Measurements from ENCODE around the gene SGPL1.
A peak's percentile ranks its signal among the peaks of the same experiment; 100 is the strongest.
"Not testable (repeated sequence)": the region's sequence is repeated elsewhere in the genome, so short reads cannot be mapped to it uniquely, and the experiment has no call there.

SGPL1 gene, protein sequence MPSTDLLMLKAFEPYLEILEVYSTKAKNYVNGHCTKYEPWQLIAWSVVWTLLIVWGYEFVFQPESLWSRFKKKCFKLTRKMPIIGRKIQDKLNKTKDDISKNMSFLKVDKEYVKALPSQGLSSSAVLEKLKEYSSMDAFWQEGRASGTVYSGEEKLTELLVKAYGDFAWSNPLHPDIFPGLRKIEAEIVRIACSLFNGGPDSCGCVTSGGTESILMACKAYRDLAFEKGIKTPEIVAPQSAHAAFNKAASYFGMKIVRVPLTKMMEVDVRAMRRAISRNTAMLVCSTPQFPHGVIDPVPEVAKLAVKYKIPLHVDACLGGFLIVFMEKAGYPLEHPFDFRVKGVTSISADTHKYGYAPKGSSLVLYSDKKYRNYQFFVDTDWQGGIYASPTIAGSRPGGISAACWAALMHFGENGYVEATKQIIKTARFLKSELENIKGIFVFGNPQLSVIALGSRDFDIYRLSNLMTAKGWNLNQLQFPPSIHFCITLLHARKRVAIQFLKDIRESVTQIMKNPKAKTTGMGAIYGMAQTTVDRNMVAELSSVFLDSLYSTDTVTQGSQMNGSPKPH

DNA sequence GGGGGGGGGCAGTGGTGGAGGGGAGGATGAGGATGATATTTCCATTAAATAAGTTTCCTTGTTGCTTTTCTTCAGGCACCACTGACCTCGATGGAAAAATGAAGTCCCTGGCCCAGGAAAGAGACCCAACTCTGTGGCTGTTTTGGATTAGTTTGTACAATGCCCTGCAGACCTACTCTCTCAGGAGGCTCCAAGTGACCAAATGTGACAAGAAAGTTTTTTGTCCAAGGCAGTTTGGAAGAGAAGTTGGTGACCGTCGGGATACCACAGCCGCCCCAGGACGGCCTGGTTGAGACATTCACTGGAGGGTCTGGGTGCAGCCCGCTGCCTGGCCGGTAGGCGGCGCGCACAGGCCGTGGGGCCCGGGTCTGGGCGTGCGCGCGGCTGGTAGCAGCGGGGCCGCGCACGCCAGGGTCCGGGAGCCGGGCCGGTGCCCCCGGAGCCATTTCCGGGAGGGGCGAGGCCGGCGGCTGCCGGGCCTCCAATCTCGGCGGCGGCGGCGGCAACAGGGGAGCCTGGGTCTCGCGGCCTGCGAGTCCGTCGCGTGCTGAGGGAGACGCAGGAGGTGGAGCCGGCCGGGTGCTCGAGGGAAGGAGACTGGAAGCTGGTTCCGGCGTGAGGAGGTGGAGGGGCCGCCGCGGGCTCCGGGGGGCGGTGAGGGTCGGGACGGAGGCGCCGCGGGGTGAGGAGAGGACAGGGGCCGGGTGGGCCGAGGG is at the start of gene SGPL1:
SGPL1 (plus strand) TSS at position 445 of the 716 bp plus-strand sequence. CDS start 906 bp downstream, outside the sequence.
- DNase-seq (ENCODE audit: low read depth): peak; percentile 67

DNA sequence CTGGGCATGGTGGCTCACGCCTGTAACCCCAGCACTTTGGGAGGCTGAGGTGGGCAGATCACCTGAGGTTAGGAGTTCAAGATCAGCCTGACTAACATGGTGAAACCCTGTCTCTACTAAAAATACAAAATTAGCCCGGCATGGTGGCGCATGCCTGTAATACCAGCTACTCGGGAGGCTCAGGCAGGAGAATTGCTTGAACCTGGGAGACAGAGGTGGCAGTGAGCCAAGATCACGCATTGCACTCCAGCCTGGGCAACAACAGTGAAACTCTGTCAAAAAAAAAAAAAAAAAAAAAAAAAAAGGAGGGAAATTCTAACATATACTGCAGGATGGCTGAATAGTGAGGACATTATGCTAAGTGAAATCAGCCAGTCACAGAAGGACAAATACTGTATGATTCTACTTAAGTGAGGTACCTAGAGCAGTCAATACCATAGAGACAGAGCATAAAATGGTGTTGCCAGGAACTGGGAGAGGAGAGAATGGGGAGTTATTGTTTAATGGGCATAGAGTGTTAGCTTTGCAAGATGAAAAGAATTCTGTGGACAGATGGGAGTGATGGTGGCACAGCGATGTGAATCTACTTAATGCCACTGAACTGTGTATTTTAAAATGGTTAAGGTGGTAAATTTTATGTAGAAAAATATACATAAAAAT is 47.6 kb upstream of the SGPL1 start:
- not testable (repeated sequence) for DNase-seq (ENCODE audit: low read depth)

DNA sequence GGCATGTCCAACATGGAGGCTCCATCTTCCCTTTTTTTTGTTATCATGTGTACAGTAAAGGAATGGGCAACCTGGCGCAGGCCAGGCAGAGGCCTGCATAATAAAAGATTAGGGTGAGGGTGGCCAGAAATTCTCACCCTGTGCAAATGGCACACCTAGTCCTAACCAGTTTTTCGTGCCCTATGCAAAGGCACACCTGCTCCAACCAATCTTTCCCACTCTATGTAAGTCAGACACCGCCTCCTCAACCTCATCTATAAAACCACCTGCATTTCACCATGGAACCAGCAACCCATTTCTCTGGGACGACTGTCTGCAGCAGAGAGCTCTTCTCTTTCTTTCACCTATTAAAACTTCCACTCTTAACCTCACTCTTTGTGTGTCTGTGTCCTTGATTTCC is 46.6 kb upstream of the SGPL1 start:
- no peak for DNase-seq (ENCODE audit: low read depth)

DNA sequence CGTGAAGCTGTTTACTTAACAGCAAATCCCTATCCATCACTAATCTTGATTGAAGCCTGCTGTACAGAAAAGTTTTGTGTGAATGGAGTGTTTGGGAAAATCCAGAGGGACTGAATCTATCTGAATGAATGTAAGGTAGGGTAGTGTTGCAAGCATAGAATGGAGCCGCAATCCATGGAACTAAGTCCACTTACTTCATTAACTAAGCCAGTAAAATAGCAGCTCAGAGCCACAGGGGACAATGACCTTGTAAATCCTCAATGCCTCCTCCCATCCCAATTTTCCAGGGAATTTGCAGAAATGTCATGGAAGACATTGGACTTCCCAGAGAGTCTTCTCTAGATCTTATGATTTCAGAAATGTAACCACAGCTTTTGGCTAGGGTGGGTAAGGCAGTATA is 45.7 kb upstream of the SGPL1 start:
- no peak for DNase-seq (ENCODE audit: low read depth)

DNA sequence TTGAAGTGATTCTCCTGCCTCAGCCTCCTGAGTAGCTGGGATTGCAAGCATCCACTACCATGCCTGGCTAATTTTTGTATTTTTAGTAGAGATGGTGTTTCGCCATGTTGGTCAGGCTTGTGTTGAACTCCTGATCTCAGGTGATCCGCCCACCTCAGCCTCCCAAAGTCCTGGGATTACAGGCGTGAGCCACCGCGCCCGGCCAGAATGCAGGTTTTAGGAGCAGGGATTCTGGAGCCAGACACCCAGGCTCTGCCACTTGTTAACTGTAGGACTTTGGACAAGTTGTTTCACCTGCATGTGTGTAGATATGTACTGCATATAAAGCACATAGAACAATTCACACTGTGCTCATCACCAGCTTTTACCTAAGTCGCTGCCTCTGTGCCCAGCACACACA is 45.2 kb upstream of the SGPL1 start:
- DNase-seq (ENCODE audit: low read depth): not testable (repeated sequence)

DNA sequence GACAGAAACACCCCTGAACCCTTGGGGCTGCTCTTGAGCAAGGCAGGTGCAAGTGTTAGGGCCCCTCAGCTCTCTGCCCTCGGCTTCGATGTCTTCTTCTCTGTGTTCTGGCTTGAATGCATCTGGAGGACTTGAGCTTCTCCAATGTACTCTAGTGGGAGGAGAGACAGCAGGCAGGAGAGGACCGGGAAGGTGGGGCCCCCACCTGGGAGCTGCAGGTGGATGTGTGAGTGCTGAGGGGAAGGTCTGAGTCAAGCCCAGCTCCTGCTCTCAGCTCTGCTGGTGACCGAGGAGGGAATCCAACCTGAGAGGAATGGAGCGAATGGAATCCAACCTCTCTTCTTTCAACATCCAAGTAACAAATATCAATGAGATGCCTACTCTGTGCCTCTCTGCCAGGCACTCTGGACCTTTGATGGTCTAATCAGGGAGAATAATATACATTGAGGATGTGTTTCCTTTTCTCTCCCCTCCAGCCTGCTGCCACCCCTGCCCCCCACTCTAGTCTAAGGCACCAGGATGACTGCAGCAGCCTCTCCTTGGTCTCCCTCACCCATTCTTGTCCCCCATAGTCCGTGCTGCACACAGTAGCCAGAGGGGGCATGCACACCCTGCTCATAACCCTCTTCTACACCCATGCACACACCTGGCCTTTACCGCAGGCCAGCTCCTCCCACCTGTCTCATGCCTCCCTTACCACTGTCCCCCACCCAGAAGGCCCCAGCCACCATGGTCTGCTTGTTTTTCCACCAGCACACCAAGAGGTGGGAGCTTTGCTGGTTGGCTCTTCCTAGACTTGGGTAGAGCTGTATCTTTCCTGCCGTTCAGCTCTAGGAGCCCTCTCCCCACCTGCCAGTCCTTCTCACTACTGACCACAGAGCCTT is 44.2 kb upstream of the SGPL1 start:
- no peak for DNase-seq (ENCODE audit: low read depth)

DNA sequence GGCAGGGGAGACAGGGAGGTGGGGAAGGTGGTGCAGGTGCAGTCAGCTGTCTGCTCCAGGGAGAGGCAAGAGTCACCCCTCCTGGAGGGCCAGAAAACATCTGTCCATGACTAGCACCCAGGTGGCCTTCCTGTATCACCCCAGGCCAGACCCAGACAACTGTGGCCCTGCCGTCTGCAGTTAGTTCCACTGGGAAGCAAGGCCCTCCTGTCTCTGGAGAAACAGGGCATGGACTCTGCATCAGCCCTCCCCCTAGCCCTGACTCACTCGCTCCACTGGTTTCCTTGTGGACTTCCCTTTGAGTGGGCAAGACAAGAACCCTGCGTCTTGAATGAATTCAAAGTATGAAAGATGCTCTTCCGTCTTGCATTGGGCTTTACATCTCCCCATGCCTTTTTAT is 43.1 kb upstream of the SGPL1 start:
- no peak for DNase-seq (ENCODE audit: low read depth)

DNA sequence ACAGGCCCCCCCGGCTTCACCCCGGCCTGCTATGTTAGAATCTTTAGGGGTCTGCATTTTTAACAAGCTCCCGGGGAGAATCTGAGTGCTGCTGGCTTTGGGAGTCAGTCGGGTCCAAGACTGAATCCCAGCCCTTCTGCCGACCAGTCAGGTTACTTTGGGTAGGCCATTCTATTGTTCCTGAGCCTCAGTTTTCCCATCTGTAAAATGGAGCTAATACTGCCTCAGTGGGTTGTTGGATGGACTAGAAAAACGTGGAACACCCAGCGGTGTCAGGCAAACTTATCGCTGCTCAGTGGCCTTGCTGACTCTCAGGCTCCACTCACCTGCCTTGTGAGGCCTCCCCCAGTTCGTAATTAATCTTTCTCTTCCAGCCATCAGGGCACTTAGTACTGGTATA is 42.3 kb upstream of the SGPL1 start:
- no peak for DNase-seq (ENCODE audit: low read depth)

DNA sequence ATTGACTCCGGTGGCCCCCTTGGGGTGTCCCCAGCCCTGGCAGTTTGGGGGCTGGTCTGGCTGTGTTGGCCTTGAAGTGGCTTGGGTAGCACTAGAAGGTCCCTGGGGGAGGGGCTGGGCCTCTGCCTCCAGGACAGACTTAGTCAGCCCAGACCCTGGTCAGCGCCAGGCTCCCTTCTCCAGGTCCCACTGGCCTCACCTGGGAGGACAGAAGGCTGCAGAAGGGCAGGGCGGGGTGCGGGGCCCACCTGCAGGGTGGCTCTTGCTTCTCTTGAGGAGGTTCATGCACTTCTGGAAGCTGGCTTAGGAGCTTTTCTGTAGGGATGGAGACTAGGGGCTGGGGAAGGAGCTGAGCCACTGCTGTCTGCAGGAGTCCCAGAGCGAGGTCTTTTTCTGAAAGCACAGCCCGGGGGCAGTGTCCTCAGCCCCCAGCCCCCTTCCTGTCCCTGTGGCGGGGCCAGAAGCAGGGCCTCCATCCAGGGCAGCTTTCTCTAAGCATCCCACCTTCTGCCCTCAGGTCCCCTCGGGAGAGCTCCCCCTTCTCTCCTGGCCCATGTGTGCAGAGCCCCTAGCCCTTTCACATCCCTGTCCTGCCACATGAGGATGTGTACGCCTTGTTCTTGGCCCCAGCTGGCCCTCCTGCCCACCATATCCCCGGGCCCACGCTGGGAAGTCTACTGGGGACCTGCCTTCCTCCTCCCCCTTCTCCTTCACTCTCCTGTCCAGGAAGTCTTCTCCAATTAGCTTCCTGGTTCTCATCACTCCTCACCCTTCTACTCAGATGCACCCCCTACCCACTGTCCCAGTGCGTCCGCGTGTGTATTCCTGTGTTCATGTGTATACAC is 41.6 kb upstream of the SGPL1 start:
- no peak for DNase-seq (ENCODE audit: low read depth)

DNA sequence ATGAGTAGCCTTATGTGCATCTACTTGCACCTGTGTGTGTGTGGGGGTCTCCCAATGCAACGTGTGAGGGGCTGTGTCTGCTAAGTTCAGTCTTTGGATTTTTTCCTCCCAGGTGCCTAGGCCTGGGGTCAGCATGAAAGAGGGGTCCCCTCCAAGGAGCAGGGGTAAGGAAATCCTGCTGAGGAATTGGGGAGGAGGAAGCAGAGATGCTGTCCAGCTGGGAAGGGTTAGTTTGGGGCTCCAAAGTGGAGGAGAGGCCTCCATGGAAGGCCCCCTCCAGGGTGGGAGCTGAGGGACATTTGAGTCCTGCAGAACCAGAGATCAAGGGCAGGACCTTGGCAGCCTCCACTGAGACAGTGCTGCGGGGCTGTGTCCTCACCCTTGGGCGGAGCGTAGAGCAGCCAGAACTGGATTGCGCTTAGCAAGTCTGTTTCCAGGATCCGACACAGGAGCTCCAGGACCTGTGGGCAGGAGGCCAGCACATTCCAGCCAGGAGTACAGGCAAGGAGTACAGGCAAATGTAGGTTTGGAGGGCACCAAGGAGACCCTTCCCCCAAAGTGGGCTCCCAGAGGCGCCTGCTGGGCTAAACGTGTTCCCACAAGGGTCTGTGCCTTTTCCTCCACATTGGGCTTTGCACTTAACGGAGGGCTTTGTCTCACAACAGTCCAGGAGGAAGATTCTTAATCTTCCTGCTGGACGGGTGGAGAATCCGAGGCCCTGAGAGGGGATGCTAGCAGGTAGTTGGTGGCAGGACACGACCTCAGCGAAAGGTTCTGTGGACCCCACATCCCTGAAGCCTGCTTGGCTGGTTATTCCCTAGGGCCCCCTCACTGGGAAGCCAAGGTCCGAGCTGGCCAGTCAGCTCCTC is 40.7 kb upstream of the SGPL1 start:
- no peak for DNase-seq (ENCODE audit: low read depth)

DNA sequence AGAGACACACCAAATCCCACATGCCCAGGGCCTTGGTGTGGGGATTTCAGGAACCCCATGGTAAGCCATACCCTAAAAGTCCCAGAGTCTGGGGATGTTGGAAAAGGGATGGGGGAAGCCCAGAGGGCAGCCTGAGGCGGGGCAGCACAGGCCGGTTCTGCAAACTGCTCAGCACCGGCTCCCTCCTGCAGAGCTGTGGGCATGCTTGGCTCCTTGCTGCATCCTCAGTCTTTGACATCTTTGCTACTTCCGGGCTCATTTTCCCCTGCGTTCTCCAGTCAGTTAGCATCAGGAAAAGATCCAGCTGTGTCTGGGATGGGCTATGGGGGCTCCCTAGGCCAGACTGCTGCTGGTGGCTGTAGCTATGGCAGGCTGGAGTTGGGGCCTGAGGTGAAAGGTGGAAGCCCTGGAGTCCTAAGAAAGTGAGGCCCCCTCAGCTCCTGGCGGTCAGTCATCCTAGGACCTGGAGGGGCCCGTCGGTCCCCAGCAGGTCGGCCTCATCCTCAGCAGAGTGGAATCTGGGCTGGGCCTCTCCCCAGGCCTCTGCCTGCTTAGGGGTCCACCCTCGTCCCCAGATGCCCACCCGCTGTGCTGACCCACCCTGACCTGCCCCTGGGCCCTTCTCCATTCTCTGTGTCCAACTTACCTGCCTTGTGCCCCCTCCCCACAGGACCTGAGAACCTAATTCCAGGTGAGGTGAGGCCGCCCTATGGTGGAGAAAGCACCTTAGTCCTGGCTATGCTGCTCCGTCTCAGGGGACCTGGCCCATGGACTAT is 39.9 kb upstream of the SGPL1 start:
- no peak for DNase-seq (ENCODE audit: low read depth)

DNA sequence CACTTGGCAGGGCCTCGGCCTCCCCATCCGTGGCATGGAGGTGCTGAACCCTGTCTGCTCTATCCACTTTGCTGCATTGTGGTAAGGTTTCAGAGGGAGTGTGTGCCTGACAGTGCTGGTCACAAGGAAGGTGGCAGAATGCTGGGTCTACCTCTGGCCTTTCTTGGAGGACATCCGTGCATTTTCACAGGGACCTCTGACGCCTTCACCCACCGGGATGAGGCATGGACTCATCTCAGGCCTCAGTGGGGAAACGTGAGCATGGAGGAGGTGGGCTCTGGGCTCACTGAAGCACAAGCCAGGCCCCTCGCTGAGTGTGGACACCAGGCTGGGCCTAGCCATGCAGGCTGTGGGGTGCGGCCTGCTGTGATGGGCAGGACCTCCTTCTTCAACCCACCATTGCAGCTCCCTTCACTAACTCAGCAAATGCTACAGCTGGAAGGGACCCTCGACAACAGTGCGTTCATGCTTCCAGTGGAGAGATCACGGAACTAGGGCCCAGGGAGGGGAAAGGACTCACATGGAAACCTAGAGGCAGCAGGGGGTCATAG is 39.2 kb upstream of the SGPL1 start:
- no peak for DNase-seq (ENCODE audit: low read depth)

DNA sequence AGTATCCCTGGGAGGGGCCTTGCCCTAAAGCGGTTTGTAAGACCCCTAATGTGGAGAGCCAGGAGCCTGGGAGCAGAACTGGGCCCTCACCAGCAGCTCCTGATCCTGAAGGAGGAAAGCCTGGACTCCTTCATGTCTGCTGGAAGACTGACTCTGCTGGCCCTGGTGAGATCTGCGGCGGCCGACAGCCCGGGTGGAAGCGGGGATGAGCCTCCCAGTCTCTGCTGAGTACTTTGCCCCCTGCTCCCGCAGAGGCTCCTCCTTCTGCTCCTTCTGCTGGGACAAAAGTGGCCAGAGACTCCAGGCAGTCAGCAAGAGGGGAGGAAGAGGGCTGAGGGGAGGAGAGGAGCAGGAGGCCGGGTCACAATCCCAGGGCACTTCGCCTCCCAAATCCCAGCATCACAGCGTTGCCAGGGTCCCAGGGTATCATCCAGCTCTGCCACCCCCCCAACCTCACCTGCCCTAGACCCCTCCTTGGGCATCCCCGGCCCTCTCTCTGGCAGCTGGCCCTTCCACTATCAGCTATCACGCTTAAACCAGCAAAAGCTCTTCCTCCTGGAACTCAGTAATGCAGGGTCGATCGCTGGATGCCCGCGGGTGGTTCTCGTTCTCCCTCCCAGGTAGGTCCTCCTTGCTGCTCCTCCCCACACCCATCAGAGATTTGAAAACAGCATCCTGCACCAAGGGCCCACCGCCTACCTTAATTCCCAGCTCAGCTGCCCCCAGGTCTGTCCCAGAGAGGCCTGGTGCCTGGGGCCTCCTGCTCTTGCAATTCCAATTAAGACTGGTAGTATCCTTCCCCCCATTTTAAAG is 38.5 kb upstream of the SGPL1 start:
- DNase-seq (ENCODE audit: low read depth): no peak

DNA sequence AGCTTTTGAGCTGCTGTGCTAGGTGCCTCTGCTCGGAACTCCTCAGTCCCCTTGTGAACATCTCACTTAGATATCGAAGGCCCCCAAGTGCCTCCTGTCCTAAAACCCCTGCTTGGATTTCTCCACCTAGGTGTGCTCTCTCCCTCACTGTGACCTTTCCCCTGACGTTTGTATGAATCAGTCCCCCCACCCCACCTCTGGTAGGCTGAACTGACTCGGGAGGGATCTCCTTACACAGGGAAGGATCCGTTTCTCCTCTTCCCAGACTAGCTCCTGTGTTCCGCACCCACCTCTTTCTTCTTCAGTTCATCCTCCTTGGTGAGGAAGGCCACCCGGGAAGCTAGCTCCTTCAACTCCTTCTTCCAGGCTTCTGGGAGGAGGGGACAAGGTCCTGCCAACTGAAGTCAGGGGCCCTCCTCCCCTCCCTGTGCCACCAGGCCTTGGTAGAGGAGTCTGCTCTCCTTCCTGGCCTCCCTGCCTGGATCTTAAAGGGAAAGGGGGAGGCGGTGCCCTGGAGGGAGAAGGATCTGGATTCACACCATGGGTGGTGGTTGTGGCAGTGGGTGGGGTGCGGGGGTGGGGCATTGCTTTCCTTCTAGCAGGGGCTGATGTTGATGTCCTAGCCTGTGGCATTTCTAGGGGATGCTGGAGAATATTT is 37.4 kb upstream of the SGPL1 start:
- DNase-seq (ENCODE audit: low read depth): no peak

DNA sequence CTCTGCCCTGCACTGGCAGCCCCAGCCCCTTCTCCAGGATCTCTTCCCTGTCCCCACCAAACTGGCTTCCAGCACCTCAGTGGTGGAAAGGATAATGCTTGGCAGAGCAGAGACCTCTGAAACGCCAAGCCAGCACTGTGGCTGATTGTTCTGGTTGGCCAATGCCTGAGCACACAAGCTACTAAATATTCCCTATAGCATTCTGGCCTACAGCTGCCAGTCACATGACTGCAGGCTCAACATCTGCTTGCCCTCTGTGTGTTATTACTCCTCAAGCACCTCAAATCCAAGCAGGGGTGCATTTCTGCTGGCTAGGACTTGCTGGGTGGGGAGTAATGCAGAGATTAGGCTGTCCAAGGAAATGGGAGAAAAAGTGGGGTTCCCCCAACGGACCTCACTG is 36.7 kb upstream of the SGPL1 start:
- no peak for DNase-seq (ENCODE audit: low read depth)

DNA sequence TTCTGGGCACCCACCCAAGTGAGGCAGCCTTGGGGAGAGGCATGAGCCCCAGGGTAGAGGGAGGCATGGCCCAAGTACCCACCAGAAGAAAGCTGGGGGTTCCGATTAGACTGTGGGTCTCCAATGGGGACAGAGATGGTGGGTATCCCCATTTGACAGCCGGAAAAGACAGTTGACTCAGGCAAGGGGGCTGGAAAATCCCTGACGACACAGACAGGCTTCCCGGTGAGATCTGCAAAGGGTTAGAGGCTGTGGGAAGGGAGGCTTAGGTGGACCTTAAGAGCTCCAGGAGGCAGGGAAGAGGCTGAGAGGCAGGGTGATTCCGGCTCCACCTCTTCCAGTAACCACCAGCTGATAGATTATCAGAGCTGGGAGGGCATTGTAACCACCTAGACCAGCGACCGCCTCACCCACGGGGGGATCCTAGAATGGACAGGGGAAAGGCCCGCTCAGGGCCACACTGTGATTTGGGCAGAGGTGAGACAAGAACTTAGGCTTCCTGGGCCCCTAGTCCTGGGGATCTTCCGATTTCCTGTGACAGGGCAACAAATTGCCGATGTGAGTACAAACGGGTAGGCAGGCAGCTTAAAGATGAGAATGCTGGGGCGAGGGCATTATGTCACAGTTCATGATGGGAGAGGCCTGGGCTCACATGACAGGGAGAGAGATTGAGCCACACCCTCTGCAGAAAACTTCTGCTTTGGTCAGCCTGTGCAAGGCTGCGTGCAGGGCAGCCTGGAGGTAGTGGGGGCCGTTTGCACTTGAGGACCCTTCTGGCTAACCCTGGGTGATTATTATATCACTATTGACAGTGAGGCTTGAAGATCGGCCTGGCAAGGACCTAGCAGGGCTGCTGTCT is 36.0 kb upstream of the SGPL1 start:
- DNase-seq (ENCODE audit: low read depth): no peak
